Measurements from ENCODE around the gene CMPK2. TPM values are rescaled to one million over a fixed set of nuclear protein-coding genes. Genes with fewer than 3 reads are reported as not detected.
A peak's percentile ranks its signal among the peaks of the same experiment; 100 is the strongest.
"Not testable (repeated sequence)": the region's sequence is repeated elsewhere in the genome, so short reads cannot be mapped to it uniquely, and the experiment has no call there.

CMPK2 gene
- total and polyA plus RNA-seq, 4 donors = 5.7 to 14.8 (median 11.2) TPM

- Histone ChIP-seq H3K27ac (ENCODE audit: low read depth in 1 of 2, low read length in 1 of 2) (peak overlapping the region in 1 of 2 donors; percentile 32), H3K27me3 (ENCODE audit: control insufficient read depth in 3 of 3, insufficient read depth in 3 of 3, low read length in 2 of 3) (no peaks in the 10 kb centered on the region), H3K4me1 (ENCODE audit: control insufficient read depth in 5 of 5, insufficient read depth in 5 of 5, low read length in 5 of 5) (peaks cover 0 to 11% (median 5%) of the 10 kb centered on the region in 5 donors), H3K4me3 (no peak overlapping the region), H3K9me3 (ENCODE audit: control insufficient read depth in 4 of 4, insufficient read depth in 3 of 4, low read length in 3 of 4) (peaks cover 0 to 2% (median under 1%) of the 10 kb centered on the region in 4 donors), H3K36me3 (ENCODE audit: control insufficient read depth in 4 of 4, insufficient read depth in 4 of 4, low read length in 4 of 4) (peaks cover 0 to 7% (median 1%) of the 10 kb centered on the region in 4 donors), H3K9ac (ENCODE audit: insufficient read depth in 1 of 2, low read length in 2 of 2) (no peak overlapping the region)
- WGBS, 2 donors = 56 to 57% methylated on average over 8 of the region's 8 CpGs
- TF ChIP-seq CTCF (IDR thresholded peaks at IDR 0.05; ENCODE audit: control extremely low read depth, extremely low read depth) = no peak
- ATAC-seq (ENCODE audit: insufficient read depth, low FRiP score) (no peak), DNase-seq (no peak)
Observed at GRCh38 chr2:6864231-6864754, 1.4 kb downstream of the CMPK2 start.

- H3K4me1 ChIP-seq (ENCODE audit: control insufficient read depth in 5 of 5, insufficient read depth in 5 of 5, low read length in 5 of 5) = peaks cover 0 to 11% (median 5%) of the 10 kb centered on the region in 5 donors
- ATAC-seq (ENCODE audit: insufficient read depth, low FRiP score) = no peak
- H3K4me3 ChIP-seq = no peak overlapping the region
- peaks cover 0 to 7% (median 0%) of the 10 kb centered on the region in 4 donors for H3K36me3 ChIP-seq (ENCODE audit: control insufficient read depth in 4 of 4, insufficient read depth in 4 of 4, low read length in 4 of 4)
- peak; percentile 35 to 70 (median 56) for DNase-seq
- peaks cover 0 to 5% (median 1%) of the 10 kb centered on the region in 4 donors for H3K9me3 ChIP-seq (ENCODE audit: control insufficient read depth in 4 of 4, insufficient read depth in 3 of 4, low read length in 3 of 4)
- H3K27ac ChIP-seq (ENCODE audit: low read depth in 1 of 2, low read length in 1 of 2) = peak overlapping the region in 1 of 2 donors; percentile 10
- WGBS, 2 donors = 69 to 79% methylated on average over 6 of the region's 6 CpGs
- no peaks in the 10 kb centered on the region for H3K27me3 ChIP-seq (ENCODE audit: control insufficient read depth in 3 of 3, insufficient read depth in 3 of 3, low read length in 2 of 3)
- no peak overlapping the region for H3K9ac ChIP-seq (ENCODE audit: insufficient read depth in 1 of 2, low read length in 2 of 2)
- no peak for TF ChIP-seq CTCF (IDR thresholded peaks at IDR 0.05; ENCODE audit: control extremely low read depth, extremely low read depth)
Observed at GRCh38 chr2:6863792-6864191, 1.9 kb downstream of the CMPK2 start.

- TF ChIP-seq CTCF (IDR thresholded peaks at IDR 0.05; ENCODE audit: control extremely low read depth, extremely low read depth) = no peak
- H3K27me3 ChIP-seq (ENCODE audit: control insufficient read depth in 3 of 3, insufficient read depth in 3 of 3, low read length in 2 of 3) = no peaks in the 10 kb centered on the region
- no peak for DNase-seq
- 95 to 96% methylated on average over 3 of the region's 3 CpGs for WGBS, 2 donors
- H3K9ac ChIP-seq (ENCODE audit: insufficient read depth in 1 of 2, low read length in 2 of 2) = no peak overlapping the region
- peaks cover 0 to 7% (median 3%) of the 10 kb centered on the region in 4 donors for H3K36me3 ChIP-seq (ENCODE audit: control insufficient read depth in 4 of 4, insufficient read depth in 4 of 4, low read length in 4 of 4)
- no peak overlapping the region for H3K27ac ChIP-seq (ENCODE audit: low read depth in 1 of 2, low read length in 1 of 2)
- no peak overlapping the region for H3K4me3 ChIP-seq
- ATAC-seq (ENCODE audit: insufficient read depth, low FRiP score) = no peak
- H3K4me1 ChIP-seq (ENCODE audit: control insufficient read depth in 5 of 5, insufficient read depth in 5 of 5, low read length in 5 of 5) = peaks cover 0 to 8% (median 0%) of the 10 kb centered on the region in 5 donors
- H3K9me3 ChIP-seq (ENCODE audit: control insufficient read depth in 4 of 4, insufficient read depth in 3 of 4, low read length in 3 of 4) = peaks cover 0 to 5% (median 1%) of the 10 kb centered on the region in 4 donors
Observed at GRCh38 chr2:6860296-6860695, 5.4 kb downstream of the CMPK2 start.

GRCh38 chr2:6858466-6859027 lies 7.2 kb downstream of the CMPK2 start:
- 96 to 97% methylated on average over 4 of the region's 4 CpGs for WGBS, 2 donors
- not testable (repeated sequence) for H3K9ac ChIP-seq (ENCODE audit: insufficient read depth in 1 of 2, low read length in 2 of 2); H3K9me3 ChIP-seq (ENCODE audit: control insufficient read depth in 4 of 4, insufficient read depth in 3 of 4, low read length in 3 of 4); H3K4me3 ChIP-seq; H3K27ac ChIP-seq (ENCODE audit: low read depth in 1 of 2, low read length in 1 of 2); H3K27me3 ChIP-seq (ENCODE audit: control insufficient read depth in 3 of 3, insufficient read depth in 3 of 3, low read length in 2 of 3); H3K4me1 ChIP-seq (ENCODE audit: control insufficient read depth in 5 of 5, insufficient read depth in 5 of 5, low read length in 5 of 5); ATAC-seq (ENCODE audit: insufficient read depth, low FRiP score); DNase-seq
- peaks cover 0 to 12% (median 4%) of the 10 kb centered on the region in 4 donors for H3K36me3 ChIP-seq (ENCODE audit: control insufficient read depth in 4 of 4, insufficient read depth in 4 of 4, low read length in 4 of 4)
